Measurements from ENCODE around the gene ZIC4. TPM values are rescaled to one million over a fixed set of nuclear protein-coding genes. Genes with fewer than 3 reads are reported as not detected.

The ZIC4 gene
- total and polyA plus RNA-seq, 10 of the 15 experiments (the other 5 are each of a cell fraction or from before 2014, with no cell fraction given) = not detected

- in situ Hi-C loops (cut with MboI) (no loop called here), intact Hi-C loops (cut with micrococcal nuclease; ENCODE audit: unreplicated experiment) (no loop called here)
- H3K79me2 ChIP-seq (ENCODE audit: control insufficient read depth, insufficient read depth, low read length) = no peaks in the 10 kb centered on the region
- ChIA-PET SMC1A (ENCODE audit: uncharacterized antibody, unreplicated experiment) (no interaction called here), POLR2A (no interaction called here), RAD21 (ENCODE audit: unreplicated experiment) (no interaction called here), CTCF (no interaction called here)
- H3K4me1 ChIP-seq (ENCODE audit: control insufficient read depth, insufficient read depth, low read length) = no peaks in the 10 kb centered on the region
- peaks cover 1% of the 10 kb centered on the region; the same call in 1 of the 3 replicates for H3K9me3 ChIP-seq (replicated peaks; ENCODE audit: control insufficient read depth, insufficient read depth, low read length)
- no TSS peak for BruUV-seq (replicated peaks)
- WGBS (ENCODE audit: insufficient coverage, insufficient replicate concordance, low lambda C conversion rate, missing lambda C conversion rate) = 29% methylated on average over 43 of the region's 54 CpGs
- no peaks in the 10 kb centered on the region for H3K36me3 ChIP-seq (ENCODE audit: control insufficient read depth in 2 of 2, insufficient read depth in 2 of 2, low read length in 1 of 2)
- TF ChIP-seq, protein P1, sequence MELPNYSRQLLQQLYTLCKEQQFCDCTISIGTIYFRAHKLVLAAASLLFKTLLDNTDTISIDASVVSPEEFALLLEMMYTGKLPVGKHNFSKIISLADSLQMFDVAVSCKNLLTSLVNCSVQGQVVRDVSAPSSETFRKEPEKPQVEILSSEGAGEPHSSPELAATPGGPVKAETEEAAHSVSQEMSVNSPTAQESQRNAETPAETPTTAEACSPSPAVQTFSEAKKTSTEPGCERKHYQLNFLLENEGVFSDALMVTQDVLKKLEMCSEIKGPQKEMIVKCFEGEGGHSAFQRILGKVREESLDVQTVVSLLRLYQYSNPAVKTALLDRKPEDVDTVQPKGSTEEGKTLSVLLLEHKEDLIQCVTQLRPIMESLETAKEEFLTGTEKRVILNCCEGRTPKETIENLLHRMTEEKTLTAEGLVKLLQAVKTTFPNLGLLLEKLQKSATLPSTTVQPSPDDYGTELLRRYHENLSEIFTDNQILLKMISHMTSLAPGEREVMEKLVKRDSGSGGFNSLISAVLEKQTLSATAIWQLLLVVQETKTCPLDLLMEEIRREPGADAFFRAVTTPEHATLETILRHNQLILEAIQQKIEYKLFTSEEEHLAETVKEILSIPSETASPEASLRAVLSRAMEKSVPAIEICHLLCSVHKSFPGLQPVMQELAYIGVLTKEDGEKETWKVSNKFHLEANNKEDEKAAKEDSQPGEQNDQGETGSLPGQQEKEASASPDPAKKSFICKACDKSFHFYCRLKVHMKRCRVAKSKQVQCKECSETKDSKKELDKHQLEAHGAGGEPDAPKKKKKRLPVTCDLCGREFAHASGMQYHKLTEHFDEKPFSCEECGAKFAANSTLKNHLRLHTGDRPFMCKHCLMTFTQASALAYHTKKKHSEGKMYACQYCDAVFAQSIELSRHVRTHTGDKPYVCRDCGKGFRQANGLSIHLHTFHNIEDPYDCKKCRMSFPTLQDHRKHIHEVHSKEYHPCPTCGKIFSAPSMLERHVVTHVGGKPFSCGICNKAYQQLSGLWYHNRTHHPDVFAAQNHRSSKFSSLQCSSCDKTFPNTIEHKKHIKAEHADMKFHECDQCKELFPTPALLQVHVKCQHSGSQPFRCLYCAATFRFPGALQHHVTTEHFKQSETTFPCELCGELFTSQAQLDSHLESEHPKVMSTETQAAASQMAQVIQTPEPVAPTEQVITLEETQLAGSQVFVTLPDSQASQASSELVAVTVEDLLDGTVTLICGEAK (IDR thresholded peaks at IDR 0.05; ENCODE audit: borderline replicate concordance) = no peak
- TF ChIP-seq POU2F2 (IDR thresholded peaks at IDR 0.05; ENCODE audit: borderline replicate concordance, low read depth, low read length) (peak; percentile 95; the same call in 2 of the 3 replicates), BHLHE40 (IDR thresholded peaks at IDR 0.05; ENCODE audit: borderline replicate concordance in 1 of 2, low read depth in 2 of 2, low read length in 1 of 2) (peak in 1 of 2 experiments; percentile 19; a peak in 1 of 4 replicates)
- H3K27ac ChIP-seq (ENCODE audit: control insufficient read depth, insufficient read depth) = no peak overlapping the region
- H2AFZ ChIP-seq (ENCODE audit: control insufficient read depth, low read depth, low read length) = no peak overlapping the region
- no peak overlapping the region for H3K4me2 ChIP-seq (ENCODE audit: control insufficient read depth, insufficient read depth)
- no peak overlapping the region for H3K9ac ChIP-seq (ENCODE audit: control insufficient read depth, insufficient read depth, low read length)
- FAIRE-seq (no peak), ATAC-seq (no peak), DNase-seq (ENCODE audit: low read depth, low spot score) (no peak)
- H4K20me1 ChIP-seq (ENCODE audit: control insufficient read depth, insufficient read depth) = no peaks in the 10 kb centered on the region
- H3K4me3 ChIP-seq = no peak overlapping the region
- peaks cover 9 to 18% of the 10 kb centered on the region in 2 experiments for H3K27me3 ChIP-seq (replicated peaks in 1 of 2; ENCODE audit: control insufficient read depth in 2 of 2, insufficient read depth in 2 of 2, low read length in 1 of 2)
These were observed 12.7 kb upstream of the ZIC4 start for GRCh38 chr3:147418808-147419701.

Data from GM12878 (cell line).